HG03066 (cell line): ENCODE data around the gene PMEPA1.

Source experiments
- ATAC-seq: cut with Tn5 transposase; IDR thresholded peaks from one replicate; pipeline ENCODE4 v1.9.1; 2021; ENCODE audit warnings: low read depth; ENCODE audit not compliant: unreplicated experiment

The PMEPA1 gene

GRCh38 chr20:57664924-57665588 is 44.8 kb downstream of the PMEPA1 start:
- ATAC-seq, result no peak

- no peak for ATAC-seq
Observed at GRCh38 chr20:57664476-57664875, 45.3 kb downstream of the PMEPA1 start.

GRCh38 chr20:57663681-57664451 is 45.9 kb downstream of the PMEPA1 start:
- ATAC-seq, result no peak

GRCh38 chr20:57663241-57663640 is 46.6 kb downstream of the PMEPA1 start:
- no peak for ATAC-seq

- ATAC-seq, result no peak
Observed at GRCh38 chr20:57662456-57663240, 47.2 kb downstream of the PMEPA1 start.

GRCh38 chr20:57661746-57662455 is 47.9 kb downstream of the PMEPA1 start:
- no peak for ATAC-seq

- no peak for ATAC-seq
Observed at GRCh38 chr20:57660922-57661745, 48.7 kb downstream of the PMEPA1 start.

- ATAC-seq, result no peak
Observed at GRCh38 chr20:57660181-57660921, 49.5 kb downstream of the PMEPA1 start.

GRCh38 chr20:57659517-57660180 is 50.2 kb downstream of the PMEPA1 start:
- ATAC-seq, result no peak

- ATAC-seq, result no peak
Observed at GRCh38 chr20:57658833-57659516, 50.8 kb downstream of the PMEPA1 start.

GRCh38 chr20:57658447-57658832 is 51.4 kb downstream of the PMEPA1 start:
- ATAC-seq, result no peak

- ATAC-seq, result no peak
Observed at GRCh38 chr20:57657535-57658446, 52.0 kb downstream of the PMEPA1 start.

- ATAC-seq, result no peak
Observed at GRCh38 chr20:57656821-57657534, 52.8 kb downstream of the PMEPA1 start.

GRCh38 chr20:57656252-57656820 is 53.5 kb downstream of the PMEPA1 start:
- no peak for ATAC-seq

GRCh38 chr20:57655809-57656155 is 54.0 kb downstream of the PMEPA1 start:
- ATAC-seq, result no peak
